Ovary (tissue), 9 donors: ENCODE measurements around the gene TXNRD2. TPM values are rescaled to one million over a fixed set of nuclear protein-coding genes. Genes with fewer than 3 reads are reported as not detected.

Experiments
- DNase-seq, 5 donors: peaks; one replicate each; pipeline ENCODE4 v3.0.0-alpha.2; 2019 to 2020
- H3K27ac ChIP-seq, 2 donors: fragments of 200-600 bp; one replicate each; pipeline versions ENCODE4 v1.5.1 to v1.8.0; 2019 to 2022
- H3K27me3 ChIP-seq: fragments of 200-600 bp; one replicate; pipeline ENCODE4 v1.8.0; 2022
- H3K36me3 ChIP-seq: fragments of 200-600 bp; sonication (generic); one replicate; pipeline ENCODE4 v1.5.1; 2019
- H3K4me1 ChIP-seq: one replicate; pipeline ENCODE4 v1.8.1; 2013; ENCODE audit warnings: mild to moderate bottlenecking, moderate library complexity; ENCODE audit not compliant: insufficient read depth
- H3K4me3 ChIP-seq: fragments of 200-600 bp; sonication (generic); one replicate; pipeline ENCODE4 v1.5.1; 2017
- H3K9me3 ChIP-seq, 2 donors: fragments of 200-600 bp in 1 of 2; sonication (generic) in 1 of 2; one replicate each; pipeline versions ENCODE4 v1.5.1 to v1.8.1; 2013 to 2019; ENCODE audit warnings: mild to moderate bottlenecking in 1 of 2, moderate library complexity in 1 of 2
- CTCF ChIP-seq, 3 donors: fragments of 450-650 bp in 2 of 3; fragments of 200-600 bp in 1 of 3; IDR thresholded peaks; one replicate each; pipeline versions ENCODE4 v1.5.1 to v1.8.0; 2016 to 2022; ENCODE audit warnings: antibody characterized with exemption in 3 of 3, mild to moderate bottlenecking in 1 of 3
- EP300 ChIP-seq: sonication (generic); formaldehyde crosslinking; IDR thresholded peaks from one replicate; pipeline ENCODE4 v1.6.1; 2017; ENCODE audit warnings: antibody characterized with exemption
- POLR2A ChIP-seq: fragments of 450-650 bp; IDR thresholded peaks from one replicate; pipeline ENCODE4 v1.6.1; 2017; ENCODE audit warnings: antibody characterized with exemption, mild to moderate bottlenecking, moderate library complexity
- WGBS, 3 donors: extraction: QIAGEN DNeasy Blood & Tissue Kit in 1 of 3; methylation state at CpG; one replicate each; pipeline versions ENCODE4 v1.1.5 to v1.1.7; 2013 to 2017; 5-methylcytosine and 5-hydroxymethylcytosine counted together
- intact Hi-C, 4 donors: fragments of 100-400 bp; cut with DNase I; formaldehyde crosslinking; loops; one replicate each; pipeline versions ENCODE4 v1.11.0 to v1.15.1; 2022 to 2023
- microRNA-seq, 3 donors: library from miRNA; unstranded; fragments of <30 nt; microRNA quantifications; one replicate each; pipeline versions ENCODE4 to v1.2.0, GENCODE V29; 2019 to 2020
- polyA plus RNA-seq, 2 donors: library from polyadenylated mRNA; stranded (reverse); fragments of 200-250 nt in 1 of 2; fragments of 350-450 nt in 1 of 2; fragmentation: Illumina TruSeq in 1 of 2; extraction: RNeasy Lipid Tissue Mini Kit (QIAGEN cat#74804) in 1 of 2; gene quantifications; one replicate each; pipeline ENCODE4 v1.2.3, GENCODE V29; 2013 to 2014
- total RNA-seq, 7 donors: library from RNA; depleted of rRNA in 2 of 7; stranded (reverse); fragments of >200 nt in 2 of 7; fragmentation: NEBNext Ultra II Directional in 3 of 7; extraction: Animal tissue kit (Norgen Biotek cat#: 25700) in 3 of 7; gene quantifications; one replicate each; pipeline versions ENCODE4 v1.1.0 to v1.2.4, GENCODE V29; 2016 to 2023
- donor health status: DM: no; HTN: no; CAD: no; lungs with moderate emphysema.
- donor health status: DM: no; HTN: no; CAD: no.
- donor health status: Bipolar disorder and iron deficiency.
- donor health status: DM: yes; HTN: yes; CAD: no.
- donor health status: DM: no; HTN: no; CAD: no.
- donor health status: DM: yes; HTN: yes; CAD: no.

Gene TXNRD2
- total and polyA plus RNA-seq, 9 donors, result 21.3 to 37.8 (median 26.9) TPM

GRCh38 chr22:19828035-19828401 is 113.6 kb downstream of the TXNRD2 start:
- Histone ChIP-seq H3K9me3 (no peaks in the 10 kb centered on the region), H3K27me3 (no peaks in the 10 kb centered on the region), H3K4me3 (no peak overlapping the region), H3K4me1 (no peaks in the 10 kb centered on the region), H3K27ac (no peak overlapping the region), H3K36me3 (no peaks in the 10 kb centered on the region)
- WGBS, 3 donors, result 88 to 92% (median 92%) methylated on average over 2 of the region's 2 CpGs
- intact Hi-C loops, result no loop called here
- DNase-seq, result no peak
- TF ChIP-seq EP300, result no peak
- TF ChIP-seq POLR2A, result no peak
- TF ChIP-seq CTCF (IDR thresholded peaks at IDR 0.05), result no peak

- Histone ChIP-seq H3K36me3 (no peaks in the 10 kb centered on the region), H3K4me1 (no peaks in the 10 kb centered on the region), H3K27me3 (no peaks in the 10 kb centered on the region), H3K4me3 (no peak overlapping the region), H3K9me3 (no peaks in the 10 kb centered on the region), H3K27ac (no peak overlapping the region)
- no peak for DNase-seq
- intact Hi-C loops, result no loop called here
- no peak for TF ChIP-seq POLR2A
- no peak for TF ChIP-seq CTCF (IDR thresholded peaks at IDR 0.05)
- TF ChIP-seq EP300, result no peak
- 81 to 87% (median 84%) methylated on average over 10 of the region's 10 CpGs for WGBS, 3 donors
Observed at GRCh38 chr22:19827341-19828034, 114.1 kb downstream of the TXNRD2 start.

GRCh38 chr22:19826619-19826950 is 115.0 kb downstream of the TXNRD2 start:
- TF ChIP-seq EP300 (no peak), CTCF (IDR thresholded peaks at IDR 0.05) (no peak), POLR2A (no peak)

GRCh38 chr22:19825904-19826618 is 115.6 kb downstream of the TXNRD2 start:
- DNase-seq, result peak in 1 of 5 donors; percentile 4
- WGBS, 3 donors, result 93 to 94% (median 93%) methylated on average over 7 of the region's 7 CpGs
- H3K4me3 ChIP-seq, result no peak overlapping the region
- H3K9me3 ChIP-seq, result no peaks in the 10 kb centered on the region
- no peaks in the 10 kb centered on the region for H3K4me1 ChIP-seq
- H3K27ac ChIP-seq, result no peak overlapping the region
- no peaks in the 10 kb centered on the region for H3K36me3 ChIP-seq
- intact Hi-C loops, result no loop called here
- H3K27me3 ChIP-seq, result no peaks in the 10 kb centered on the region
- TF ChIP-seq CTCF (IDR thresholded peaks at IDR 0.05) (no peak), POLR2A (no peak), EP300 (no peak)

More at GRCh38 chr22:19826619-19826950, 115.0 kb downstream of the TXNRD2 start:
- 45 to 100% (median 53%) methylated on average over 2 of the region's 2 CpGs for WGBS, 3 donors
- no peak for DNase-seq
- Histone ChIP-seq H3K36me3 (no peaks in the 10 kb centered on the region), H3K9me3 (no peaks in the 10 kb centered on the region), H3K4me3 (no peak overlapping the region), H3K27me3 (no peaks in the 10 kb centered on the region), H3K4me1 (no peaks in the 10 kb centered on the region), H3K27ac (no peak overlapping the region)
- intact Hi-C loops, result no loop called here

Small RNA genes lying within 50 kb of the gene (microRNA-seq; reads per million reads assigned to microRNA genes)
- 0 reads per million in 3 donors for gene MIR4761

Other genes with a start within 250 kb of the TXNRD2 start
- gene SEPTIN5, start 227.3 kb downstream of the TXNRD2 start, total RNA-seq, result 10 to 100 TPM; 21.0 to 55.0 (median 38.9) TPM
- 10 to 100 TPM; 29.2 to 30.9 TPM for gene SEPTIN5, start 227.3 kb downstream of the TXNRD2 start, polyA plus RNA-seq
- gene GP1BB, start 218.3 kb downstream of the TXNRD2 start, total RNA-seq, result 10 to 100 TPM in 1 of 7 donors, 1 to 10 TPM in 5, under 1 TPM in 1; 0.71 to 21.5 (median 8.4) TPM
- 1 to 10 TPM in 1 of 2 donors, not detected in 1; 3.7 TPM for gene GP1BB, start 218.3 kb downstream of the TXNRD2 start, polyA plus RNA-seq
- 10 to 100 TPM in 1 of 7 donors, 1 to 10 TPM in 5, not detected in 1; 1.5 to 23.8 (median 2.9) TPM for gene TBX1, start 181.0 kb downstream of the TXNRD2 start, total RNA-seq
- 1 to 10 TPM; 1.2 to 3.2 TPM for gene TBX1, start 181.0 kb downstream of the TXNRD2 start, polyA plus RNA-seq
- 10 to 100 TPM in 2 of 7 donors, 1 to 10 TPM in 5; 3.1 to 14.9 (median 6.0) TPM for gene GNB1L, start 86.9 kb downstream of the TXNRD2 start, total RNA-seq
- 1 to 10 TPM in 1 of 2 donors, not detected in 1; 5.1 TPM for gene GNB1L, start 86.9 kb downstream of the TXNRD2 start, polyA plus RNA-seq
- gene RTL10, start 86.9 kb downstream of the TXNRD2 start, total RNA-seq, result 10 to 100 TPM in 6 of 7 donors, 1 to 10 TPM in 1; 9.1 to 54.3 (median 16.7) TPM
- gene RTL10, start 86.9 kb downstream of the TXNRD2 start, polyA plus RNA-seq, result 1 to 10 TPM; 7.1 to 7.3 TPM
- gene COMT, start within 50 bp of the TXNRD2 start, total RNA-seq, result 100 to 1,000 TPM; 143 to 194 (median 161) TPM
- 100 to 1,000 TPM in 1 of 2 donors, 10 to 100 TPM in 1; 23.1 to 200 TPM for gene COMT, start within 50 bp of the TXNRD2 start, polyA plus RNA-seq
- gene ARVCF, start 75.0 kb upstream of the TXNRD2 start, total RNA-seq, result 10 to 100 TPM in 6 of 7 donors, 1 to 10 TPM in 1; 9.0 to 23.8 (median 14.0) TPM
- 10 to 100 TPM in 1 of 2 donors, under 1 TPM in 1; 0.42 to 17.4 TPM for gene ARVCF, start 75.0 kb upstream of the TXNRD2 start, polyA plus RNA-seq
- 10 to 100 TPM; 11.8 to 17.5 (median 13.3) TPM for gene TANGO2, start 79.3 kb upstream of the TXNRD2 start, total RNA-seq
- 10 to 100 TPM; 11.0 to 17.2 TPM for gene TANGO2, start 79.3 kb upstream of the TXNRD2 start, polyA plus RNA-seq
- gene DGCR8, start 138.4 kb upstream of the TXNRD2 start, total RNA-seq, result 10 to 100 TPM; 15.9 to 46.5 (median 40.1) TPM
- gene DGCR8, start 138.4 kb upstream of the TXNRD2 start, polyA plus RNA-seq, result 10 to 100 TPM; 17.2 to 21.4 TPM
- gene RANBP1, start 174.3 kb upstream of the TXNRD2 start, total RNA-seq, result 100 to 1,000 TPM in 2 of 7 donors, 10 to 100 TPM in 5; 62.8 to 198 (median 82.8) TPM
- 10 to 100 TPM; 79.9 to 80.2 TPM for gene RANBP1, start 174.3 kb upstream of the TXNRD2 start, polyA plus RNA-seq
- 10 to 100 TPM; 35.6 to 59.7 (median 50.1) TPM for gene TRMT2A, start 175.4 kb upstream of the TXNRD2 start, total RNA-seq
- gene TRMT2A, start 175.4 kb upstream of the TXNRD2 start, polyA plus RNA-seq, result 10 to 100 TPM in 1 of 2 donors, 1 to 10 TPM in 1; 2.8 to 44.1 TPM
- 10 to 100 TPM; 13.7 to 77.4 (median 60.9) TPM for gene ZDHHC8, start 190.0 kb upstream of the TXNRD2 start, total RNA-seq
- 10 to 100 TPM in 1 of 2 donors, 1 to 10 TPM in 1; 5.1 to 34.8 TPM for gene ZDHHC8, start 190.0 kb upstream of the TXNRD2 start, polyA plus RNA-seq
- 1 to 10 TPM in 1 of 7 donors, under 1 TPM in 6; 0.27 to 1.1 (median 0.36) TPM for gene CCDC188, start 209.2 kb upstream of the TXNRD2 start, total RNA-seq
- under 1 TPM in 1 of 2 donors, not detected in 1; 0.74 TPM for gene CCDC188, start 209.2 kb upstream of the TXNRD2 start, polyA plus RNA-seq